KMS-11 (cell line): ENCODE results near the gene ACACA.

Experiments
- H2AFZ ChIP-seq: fragments of 200-600 bp; sonication (generic); 2 replicates; pipeline ENCODE4 v1.6.1; 2016; ENCODE audit warnings: antibody characterized with exemption, mixed run types, low read depth
- H3K27ac ChIP-seq: fragments of 200-600 bp; sonication (generic); 2 replicates; pipeline ENCODE4 v1.6.1; 2016; ENCODE audit warnings: mild to moderate bottlenecking, mixed run types
- H3K27me3 ChIP-seq: fragments of 200-600 bp; sonication (generic); 2 replicates; pipeline ENCODE4 v1.6.1; 2017; ENCODE audit warnings: mild to moderate bottlenecking, low read depth, mixed run types, moderate library complexity; ENCODE audit not compliant: insufficient read depth
- H3K36me3 ChIP-seq: fragments of 200-600 bp; sonication (generic); 2 replicates; pipeline ENCODE4 v1.6.1; 2017; ENCODE audit warnings: mild to moderate bottlenecking, mixed run types; ENCODE audit not compliant: insufficient read depth
- H3K4me1 ChIP-seq: fragments of 200-600 bp; sonication (generic); 2 replicates; pipeline ENCODE4 v1.6.1; 2016; ENCODE audit warnings: mild to moderate bottlenecking, low read depth, mixed run types; ENCODE audit not compliant: poor library complexity, severe bottlenecking
- H3K4me2 ChIP-seq: fragments of 200-600 bp; sonication (generic); 2 replicates; pipeline ENCODE4 v1.7.0; 2016; ENCODE audit warnings: mild to moderate bottlenecking, mixed run types
- H3K4me3 ChIP-seq: fragments of 200-600 bp; sonication (generic); IDR thresholded peaks from 2 replicates; pipeline ENCODE4 v1.6.1; 2017; ENCODE audit warnings: low read depth, low read length, mixed read lengths; ENCODE audit not compliant: insufficient read depth
- H3K79me2 ChIP-seq: fragments of 200-600 bp; sonication (generic); 2 replicates; pipeline ENCODE4 v1.6.1; 2016; ENCODE audit warnings: low read depth, mixed run types; ENCODE audit not compliant: insufficient read depth
- H3K9ac ChIP-seq: fragments of 200-600 bp; sonication (generic); 2 replicates; pipeline ENCODE4 v1.6.1; 2016; ENCODE audit warnings: mild to moderate bottlenecking, mixed run types
- H4K20me1 ChIP-seq: fragments of 200-600 bp; sonication (generic); 2 replicates; pipeline ENCODE4 v1.6.1; 2016; ENCODE audit warnings: mild to moderate bottlenecking, mixed run types; ENCODE audit not compliant: insufficient read depth
- TF ChIP-seq, protein P1 (sequence below): fragments of 200-600 bp; sonication (generic); conservative IDR thresholded peaks from 2 replicates; pipeline ENCODE4 v1.6.1; 2017; ENCODE audit warnings: low read depth, mild to moderate bottlenecking, antibody characterized with exemption, low read length, moderate library complexity, mixed read lengths

The ACACA gene

DNA sequence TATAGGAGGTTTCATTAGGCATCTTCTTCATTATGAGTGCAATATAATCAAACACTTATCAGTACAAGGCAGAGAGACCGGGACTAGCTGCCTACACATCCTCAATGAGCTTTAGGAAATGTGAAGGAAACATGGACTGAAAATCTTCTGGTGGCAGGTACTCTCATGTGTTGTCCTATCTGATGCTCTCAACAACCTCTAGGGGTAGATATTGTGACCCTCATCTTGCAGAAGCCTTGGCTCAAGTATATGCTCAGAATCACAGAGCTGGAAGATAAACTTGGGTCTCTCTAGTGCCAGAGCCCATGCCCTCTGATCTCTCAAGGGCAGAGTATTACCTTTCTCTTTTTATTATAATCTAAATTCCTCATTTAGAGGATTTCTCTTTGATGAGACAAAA is 212.4 kb downstream of the ACACA start:
- H3K4me2 ChIP-seq, result no peak overlapping the region
- no peak overlapping the region for H3K9ac ChIP-seq
- no peak overlapping the region for H2AFZ ChIP-seq
- no peaks in the 10 kb centered on the region; the same call in 1 of the 2 replicates for H4K20me1 ChIP-seq
- TF ChIP-seq, protein P1, sequence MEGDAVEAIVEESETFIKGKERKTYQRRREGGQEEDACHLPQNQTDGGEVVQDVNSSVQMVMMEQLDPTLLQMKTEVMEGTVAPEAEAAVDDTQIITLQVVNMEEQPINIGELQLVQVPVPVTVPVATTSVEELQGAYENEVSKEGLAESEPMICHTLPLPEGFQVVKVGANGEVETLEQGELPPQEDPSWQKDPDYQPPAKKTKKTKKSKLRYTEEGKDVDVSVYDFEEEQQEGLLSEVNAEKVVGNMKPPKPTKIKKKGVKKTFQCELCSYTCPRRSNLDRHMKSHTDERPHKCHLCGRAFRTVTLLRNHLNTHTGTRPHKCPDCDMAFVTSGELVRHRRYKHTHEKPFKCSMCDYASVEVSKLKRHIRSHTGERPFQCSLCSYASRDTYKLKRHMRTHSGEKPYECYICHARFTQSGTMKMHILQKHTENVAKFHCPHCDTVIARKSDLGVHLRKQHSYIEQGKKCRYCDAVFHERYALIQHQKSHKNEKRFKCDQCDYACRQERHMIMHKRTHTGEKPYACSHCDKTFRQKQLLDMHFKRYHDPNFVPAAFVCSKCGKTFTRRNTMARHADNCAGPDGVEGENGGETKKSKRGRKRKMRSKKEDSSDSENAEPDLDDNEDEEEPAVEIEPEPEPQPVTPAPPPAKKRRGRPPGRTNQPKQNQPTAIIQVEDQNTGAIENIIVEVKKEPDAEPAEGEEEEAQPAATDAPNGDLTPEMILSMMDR, result no peak
- H3K4me1 ChIP-seq, result no peaks in the 10 kb centered on the region
- no peaks in the 10 kb centered on the region for H3K27me3 ChIP-seq
- H3K4me3 ChIP-seq, result no peak overlapping the region
- no peaks in the 10 kb centered on the region for H3K79me2 ChIP-seq
- no peak overlapping the region for H3K27ac ChIP-seq
- H3K36me3 ChIP-seq, result peaks cover 8% of the 10 kb centered on the region; the same call in 1 of the 2 replicates

DNA sequence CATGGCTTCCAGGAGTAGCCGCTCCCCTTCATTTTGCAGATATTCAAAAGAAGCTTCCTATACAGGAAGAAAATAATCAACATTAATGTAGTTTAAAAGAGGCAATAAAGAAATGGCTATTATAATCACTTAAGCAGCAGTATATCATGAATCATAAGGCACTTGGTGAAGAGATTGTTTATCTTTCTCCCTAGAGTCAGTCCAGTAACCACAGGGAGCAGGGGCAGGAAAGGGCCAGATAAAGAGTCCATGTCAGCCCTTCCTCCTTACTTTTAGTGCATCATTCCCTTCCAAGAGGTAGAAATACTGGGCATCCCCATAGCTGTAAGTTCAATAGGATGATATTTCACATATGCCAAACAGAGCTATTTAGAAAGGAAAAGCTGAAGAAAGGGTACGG is 215.4 kb downstream of the ACACA start:
- Histone ChIP-seq H3K27me3 (no peaks in the 10 kb centered on the region), H3K9ac (no peak overlapping the region), H3K4me1 (no peaks in the 10 kb centered on the region), H3K4me2 (no peak overlapping the region), H4K20me1 (no peaks in the 10 kb centered on the region), H2AFZ (no peak overlapping the region), H3K36me3 (peaks cover 8% of the 10 kb centered on the region; the same call in 1 of the 2 replicates), H3K27ac (no peak overlapping the region), H3K4me3 (no peak overlapping the region), H3K79me2 (no peaks in the 10 kb centered on the region)
- TF ChIP-seq, protein P1, result no peak

DNA sequence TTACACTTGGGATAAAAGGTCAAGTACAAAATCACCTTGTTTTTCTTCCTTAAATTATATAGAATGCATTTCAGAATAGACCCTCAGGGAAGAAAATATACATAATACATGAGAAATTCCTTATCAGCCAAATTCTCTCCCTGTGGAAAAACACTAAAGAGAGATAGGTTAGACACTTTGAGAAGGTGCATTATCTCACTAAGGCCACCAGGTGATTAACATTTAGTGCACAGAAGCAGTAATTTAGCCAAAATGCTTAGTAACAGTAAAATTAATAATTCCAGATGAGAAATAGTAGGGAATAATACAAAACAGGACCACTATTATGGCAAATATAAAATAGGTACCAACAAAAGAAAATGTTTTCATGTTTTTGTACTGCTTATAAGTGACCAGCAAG is 216.1 kb downstream of the ACACA start:
- Histone ChIP-seq H3K27me3 (no peaks in the 10 kb centered on the region), H3K9ac (no peak overlapping the region), H2AFZ (no peak overlapping the region), H4K20me1 (no peaks in the 10 kb centered on the region), H3K4me2 (no peak overlapping the region), H3K79me2 (no peaks in the 10 kb centered on the region), H3K4me3 (no peak overlapping the region), H3K4me1 (no peaks in the 10 kb centered on the region), H3K36me3 (peaks cover 8% of the 10 kb centered on the region; the same call in 1 of the 2 replicates), H3K27ac (no peak overlapping the region)
- TF ChIP-seq, protein P1, result peak; percentile 23; the same call in 1 of the 2 replicates

GRCh38 chr17:37188157-37188556 is 218.5 kb downstream of the ACACA start:
- H4K20me1 ChIP-seq, result no peaks in the 10 kb centered on the region
- H3K4me3 ChIP-seq, result no peak overlapping the region
- H3K27ac ChIP-seq, result no peak overlapping the region
- H2AFZ ChIP-seq, result no peak overlapping the region
- TF ChIP-seq, protein P1, result no peak
- H3K79me2 ChIP-seq, result no peaks in the 10 kb centered on the region
- no peaks in the 10 kb centered on the region for H3K4me1 ChIP-seq
- no peaks in the 10 kb centered on the region for H3K27me3 ChIP-seq
- no peak overlapping the region for H3K9ac ChIP-seq
- peaks cover 8% of the 10 kb centered on the region; the same call in 1 of the 2 replicates for H3K36me3 ChIP-seq
- no peak overlapping the region for H3K4me2 ChIP-seq
